Fibroblast of villous mesenchyme (primary cell): Measurements from ENCODE around the gene NFIA. TPM values are rescaled to one million over a fixed set of nuclear protein-coding genes. Genes with fewer than 3 reads are reported as not detected.

Experiments
- DNase-seq: peaks from one replicate; pipeline ENCODE4 v3.0.0-alpha.2; 2010; ENCODE audit warnings: low read depth
- H3K4me3 ChIP-seq: 2 replicates; pipeline ENCODE4 v1.5.1; 2011; ENCODE audit warnings: low read depth, mild to moderate bottlenecking, low read length
- CTCF ChIP-seq: IDR thresholded peaks from 2 replicates; pipeline ENCODE4 v1.5.1; 2012; ENCODE audit warnings: low read depth, mild to moderate bottlenecking, low read length; ENCODE audit not compliant: insufficient read depth
- total RNA-seq: library from RNA; depleted of rRNA; stranded (reverse); fragments of >200 nt; gene quantifications from 2 replicates; pipeline ENCODE4 v1.2.3, GENCODE V29; 2012

Gene NFIA
- total RNA-seq, 1 donor: 10.4 TPM

- no peak overlapping the region for H3K4me3 ChIP-seq
- no peak for DNase-seq
- no peak for TF ChIP-seq CTCF
These were observed 337.9 kb downstream of the NFIA start for GRCh38 chr1:61420243-61420642.

GRCh38 chr1:61420909-61421835 is 338.8 kb downstream of the NFIA start:
- no peak for DNase-seq

GRCh38 chr1:61423643-61424042 is 341.3 kb downstream of the NFIA start:
- no peak for DNase-seq
- TF ChIP-seq CTCF: no peak
- H3K4me3 ChIP-seq: no peak overlapping the region

More at GRCh38 chr1:61420909-61421835, 338.8 kb downstream of the NFIA start:
- no peak overlapping the region for H3K4me3 ChIP-seq
- no peak for TF ChIP-seq CTCF

GRCh38 chr1:61424382-61424781 is 342.0 kb downstream of the NFIA start:
- no peak overlapping the region for H3K4me3 ChIP-seq
- DNase-seq: no peak
- no peak for TF ChIP-seq CTCF

- no peak for DNase-seq
- TF ChIP-seq CTCF: no peak
- no peak overlapping the region for H3K4me3 ChIP-seq
These were observed 342.7 kb downstream of the NFIA start for GRCh38 chr1:61425040-61425439.

GRCh38 chr1:61426254-61426653 is 343.9 kb downstream of the NFIA start:
- no peak overlapping the region for H3K4me3 ChIP-seq
- no peak for DNase-seq
- TF ChIP-seq CTCF: no peak

- H3K4me3 ChIP-seq: no peak overlapping the region
- no peak for TF ChIP-seq CTCF
- no peak for DNase-seq
These were observed 344.5 kb downstream of the NFIA start for GRCh38 chr1:61426885-61427284.
